H1 (cell line): ENCODE data around the gene SLC12A8.

Source experiments
- CREB1 ChIP-seq: IDR thresholded peaks from 2 replicates; pipeline ENCODE4 v1.6.1; 2012; ENCODE audit warnings: inconsistent platforms
- E2F6 ChIP-seq: IDR thresholded peaks from 2 replicates; pipeline ENCODE4 v1.6.1; 2012; ENCODE audit warnings: inconsistent platforms
- EGR1 ChIP-seq: IDR thresholded peaks from 2 replicates; pipeline ENCODE4 v1.6.1; 2011; ENCODE audit warnings: low read depth, low read length, borderline replicate concordance
- EZH2 ChIP-seq: fragments of 200-600 bp; sonication (generic); IDR thresholded peaks from 2 replicates; pipeline ENCODE4 v1.7.1; 2012; ENCODE audit warnings: low read depth, mild to moderate bottlenecking, moderate library complexity, low read length, inconsistent platforms; ENCODE audit not compliant: severe bottlenecking
- HDAC2 ChIP-seq, 2 experiments: fragments of 300-600 bp in 1 of 2; sonication (generic) in 1 of 2; IDR thresholded peaks; 2 replicates each; pipeline ENCODE4 v1.6.1; 2011 to 2012; ENCODE audit warnings: low read depth in 2 of 2, low read length in 2 of 2, mild to moderate bottlenecking in 2 of 2, moderate library complexity in 2 of 2, borderline replicate concordance in 1 of 2, inconsistent platforms in 1 of 2
- JUN ChIP-seq: IDR thresholded peaks from 2 replicates; pipeline ENCODE4 v1.6.1; 2011; ENCODE audit warnings: low read depth, mild to moderate bottlenecking, improper control_type of control experiment, low read length
- KDM4A ChIP-seq: IDR thresholded peaks from one replicate; pipeline ENCODE4 v1.7.1; 2012; ENCODE audit warnings: low read depth, mild to moderate bottlenecking, moderate library complexity, low read length, inconsistent platforms; ENCODE audit not compliant: severe bottlenecking
- POLR2A ChIP-seq, 2 experiments: IDR thresholded peaks; 1 replicate in 1 of 2; 2 replicates in 1 of 2; pipeline ENCODE4 v1.6.1; 2011; ENCODE audit warnings: low read depth in 2 of 2, low read length in 2 of 2, mild to moderate bottlenecking in 2 of 2; ENCODE audit errors: control extremely low read depth in 1 of 2
- POLR2AphosphoS5 ChIP-seq: IDR thresholded peaks from 2 replicates; pipeline ENCODE4 v1.6.1; 2011; ENCODE audit warnings: low read depth, low read length
- TCF12 ChIP-seq: IDR thresholded peaks from 2 replicates; pipeline ENCODE4 v1.6.1; 2011; ENCODE audit warnings: low read depth, mild to moderate bottlenecking, low read length
- TEAD4 ChIP-seq: IDR thresholded peaks from 2 replicates; pipeline ENCODE4 v1.6.1; 2012; ENCODE audit warnings: low read depth, low read length, inconsistent platforms, mixed read lengths
- ZNF274 ChIP-seq: IDR thresholded peaks from 2 replicates; pipeline ENCODE4 v1.7.0; 2012; ENCODE audit warnings: low read length, borderline replicate concordance; ENCODE audit errors: extremely low read depth
- TF ChIP-seq, protein P1 (sequence below), 3 experiments: IDR thresholded peaks; 1 replicate in 2 of 3; 2 replicates in 1 of 3; pipeline versions ENCODE4 v1.5.1 to v1.6.1; 2011; ENCODE audit warnings: low read length in 3 of 3, mild to moderate bottlenecking in 3 of 3, inconsistent platforms in 2 of 3, low read depth in 1 of 3, moderate library complexity in 1 of 3; ENCODE audit not compliant: insufficient read depth in 1 of 3; ENCODE audit errors: control extremely low read depth in 1 of 3

GRCh38 chr3:125202197-125202596 is 10.4 kb downstream of the SLC12A8 start:
- no peak for TF ChIP-seq HDAC2 (IDR thresholded peaks at IDR 0.05; ENCODE audit: borderline replicate concordance in 1 of 2, low read depth in 2 of 2, low read length in 2 of 2)
- TF ChIP-seq, protein P1, sequence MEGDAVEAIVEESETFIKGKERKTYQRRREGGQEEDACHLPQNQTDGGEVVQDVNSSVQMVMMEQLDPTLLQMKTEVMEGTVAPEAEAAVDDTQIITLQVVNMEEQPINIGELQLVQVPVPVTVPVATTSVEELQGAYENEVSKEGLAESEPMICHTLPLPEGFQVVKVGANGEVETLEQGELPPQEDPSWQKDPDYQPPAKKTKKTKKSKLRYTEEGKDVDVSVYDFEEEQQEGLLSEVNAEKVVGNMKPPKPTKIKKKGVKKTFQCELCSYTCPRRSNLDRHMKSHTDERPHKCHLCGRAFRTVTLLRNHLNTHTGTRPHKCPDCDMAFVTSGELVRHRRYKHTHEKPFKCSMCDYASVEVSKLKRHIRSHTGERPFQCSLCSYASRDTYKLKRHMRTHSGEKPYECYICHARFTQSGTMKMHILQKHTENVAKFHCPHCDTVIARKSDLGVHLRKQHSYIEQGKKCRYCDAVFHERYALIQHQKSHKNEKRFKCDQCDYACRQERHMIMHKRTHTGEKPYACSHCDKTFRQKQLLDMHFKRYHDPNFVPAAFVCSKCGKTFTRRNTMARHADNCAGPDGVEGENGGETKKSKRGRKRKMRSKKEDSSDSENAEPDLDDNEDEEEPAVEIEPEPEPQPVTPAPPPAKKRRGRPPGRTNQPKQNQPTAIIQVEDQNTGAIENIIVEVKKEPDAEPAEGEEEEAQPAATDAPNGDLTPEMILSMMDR (IDR thresholded peaks at IDR 0.05; ENCODE audit: control extremely low read depth in 1 of 3, insufficient read depth in 1 of 3, low read depth in 1 of 3, low read length in 3 of 3), result peak in 2 of 3 experiments; percentile 57 to 70; a peak in 3 of 4 replicates
- TF ChIP-seq POLR2AphosphoS5, result no peak
- TF ChIP-seq JUN, result no peak
- TF ChIP-seq EGR1, result no peak
- TF ChIP-seq ZNF274, result no peak
- TF ChIP-seq POLR2A (IDR thresholded peaks at IDR 0.05; ENCODE audit: control extremely low read depth in 1 of 2, low read depth in 2 of 2, low read length in 2 of 2), result no peak
- TF ChIP-seq E2F6, result no peak
- no peak for TF ChIP-seq TEAD4
- no peak for TF ChIP-seq EZH2
- TF ChIP-seq KDM4A, result no peak
- TF ChIP-seq CREB1, result no peak
- TF ChIP-seq TCF12, result no peak
